Neutrophil (primary cell): ENCODE measurements around the gene MLX.
A peak's percentile ranks its signal among the peaks of the same experiment; 100 is the strongest.
"Not testable (repeated sequence)": the region's sequence is repeated elsewhere in the genome, so short reads cannot be mapped to it uniquely, and the experiment has no call there.

Experiments
- H3K27ac ChIP-seq: fragments of 200-600 bp; sonication (generic); 2 replicates; pipeline ENCODE4 v1.5.1; 2016; ENCODE audit warnings: mild to moderate bottlenecking, moderate library complexity
- H3K27me3 ChIP-seq: fragments of 200-600 bp; sonication (generic); 2 replicates; pipeline ENCODE4 v1.6.0; 2016; ENCODE audit warnings: mild to moderate bottlenecking
- H3K36me3 ChIP-seq: fragments of 200-600 bp; sonication (generic); 2 replicates; pipeline ENCODE4 v1.5.1; 2017
- H3K4me1 ChIP-seq, 2 experiments: fragments of 200-600 bp in 1 of 2; sonication (generic) in 1 of 2; 1 replicate in 1 of 2; 2 replicates in 1 of 2; pipeline versions ENCODE4 v1.5.1 to v1.6.1; 2013 to 2016; ENCODE audit warnings: low read depth in 1 of 2, low read length in 1 of 2, mild to moderate bottlenecking in 1 of 2, moderate library complexity in 1 of 2; ENCODE audit not compliant: control insufficient read depth in 1 of 2, insufficient read depth in 1 of 2
- H3K4me3 ChIP-seq, 2 experiments: fragments of 200-600 bp in 1 of 2; sonication (generic) in 1 of 2; 1 replicate in 1 of 2; 2 replicates in 1 of 2; pipeline ENCODE4 v1.5.1; 2013 to 2016; ENCODE audit warnings: low read depth in 1 of 2, low read length in 1 of 2, mild to moderate bottlenecking in 1 of 2, moderate library complexity in 1 of 2
- H3K9me3 ChIP-seq: fragments of 200-600 bp; sonication (generic); 2 replicates; pipeline ENCODE4 v1.5.1; 2016
- TF ChIP-seq, protein P1 (sequence below): fragments of 200-600 bp; sonication (generic); IDR thresholded peaks from 2 replicates; pipeline ENCODE4 v1.5.1; 2016; ENCODE audit warnings: antibody characterized with exemption

The MLX gene

DNA sequence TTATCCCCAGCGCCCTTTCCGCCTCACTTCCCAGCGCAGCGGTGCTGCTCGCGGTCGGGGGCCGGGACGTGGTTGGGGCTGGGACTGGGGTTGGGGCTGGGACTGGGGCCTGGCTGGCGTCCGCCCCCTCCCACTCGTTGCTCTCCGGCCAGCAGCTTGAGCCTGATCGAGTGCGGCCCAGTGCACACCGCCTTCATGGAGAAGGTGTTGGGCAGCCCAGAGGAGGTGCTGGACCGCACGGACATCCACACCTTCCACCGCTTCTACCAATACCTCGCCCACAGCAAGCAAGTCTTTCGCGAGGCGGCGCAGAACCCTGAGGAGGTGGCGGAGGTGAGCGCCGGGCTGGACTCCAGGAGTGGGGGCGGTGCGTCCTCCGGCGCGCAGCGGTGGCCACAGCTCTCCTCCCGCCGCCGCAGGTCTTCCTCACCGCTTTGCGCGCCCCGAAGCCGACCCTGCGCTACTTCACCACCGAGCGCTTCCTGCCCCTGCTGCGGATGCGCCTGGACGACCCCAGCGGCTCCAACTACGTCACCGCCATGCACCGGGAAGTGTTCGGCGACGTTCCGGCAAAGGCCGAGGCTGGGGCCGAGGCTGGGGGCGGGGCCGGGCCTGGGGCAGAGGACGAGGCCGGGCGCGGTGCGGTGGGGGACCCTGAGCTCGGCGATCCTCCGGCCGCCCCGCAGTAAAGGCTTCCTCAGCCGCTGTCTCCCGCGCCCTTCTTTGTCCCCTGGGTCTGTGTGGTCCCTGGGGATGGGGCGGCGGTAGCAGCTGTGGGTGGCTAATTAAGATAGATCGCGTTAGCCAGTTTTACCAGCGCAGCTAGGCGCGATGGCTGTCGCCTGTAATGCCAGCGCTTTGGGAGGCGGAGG is 12.4 kb upstream of the MLX start:
- H3K4me1 ChIP-seq, result peaks cover 14 to 15% of the 10 kb centered on the region in 2 experiments

DNA sequence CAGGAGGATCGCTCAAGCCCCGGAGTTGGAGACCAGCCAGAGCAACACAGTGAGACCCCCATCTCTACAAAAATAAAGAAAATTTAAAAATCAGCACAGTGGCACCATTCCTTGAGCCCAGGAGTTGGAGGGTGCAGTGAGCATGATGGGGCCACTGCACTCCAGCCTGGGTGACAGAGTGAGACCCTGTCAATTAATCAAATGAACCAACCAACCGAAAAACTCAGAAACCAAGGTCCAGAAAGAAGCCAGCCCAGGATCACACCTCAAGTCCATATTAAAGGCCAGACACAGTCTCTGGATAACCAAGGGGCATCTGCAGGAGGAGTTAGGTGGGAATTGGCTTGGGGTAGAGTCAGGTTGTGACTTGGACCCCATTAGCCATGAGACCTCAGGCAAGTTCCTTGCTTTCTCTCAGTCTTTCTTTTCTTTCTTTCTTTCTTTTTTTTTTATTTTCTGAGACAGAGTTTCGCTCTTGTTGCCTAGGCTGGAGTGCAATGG is 11.7 kb upstream of the MLX start:
- Histone ChIP-seq H3K27me3 (no peaks in the 10 kb centered on the region), H3K4me3 (peak overlapping the region; percentile 77 to 83), H3K9me3 (no peaks in the 10 kb centered on the region), H3K36me3 (no peaks in the 10 kb centered on the region), H3K4me1 (peaks cover 14 to 15% of the 10 kb centered on the region in 2 experiments), H3K27ac (peak overlapping the region; percentile 84)
- TF ChIP-seq, protein P1, sequence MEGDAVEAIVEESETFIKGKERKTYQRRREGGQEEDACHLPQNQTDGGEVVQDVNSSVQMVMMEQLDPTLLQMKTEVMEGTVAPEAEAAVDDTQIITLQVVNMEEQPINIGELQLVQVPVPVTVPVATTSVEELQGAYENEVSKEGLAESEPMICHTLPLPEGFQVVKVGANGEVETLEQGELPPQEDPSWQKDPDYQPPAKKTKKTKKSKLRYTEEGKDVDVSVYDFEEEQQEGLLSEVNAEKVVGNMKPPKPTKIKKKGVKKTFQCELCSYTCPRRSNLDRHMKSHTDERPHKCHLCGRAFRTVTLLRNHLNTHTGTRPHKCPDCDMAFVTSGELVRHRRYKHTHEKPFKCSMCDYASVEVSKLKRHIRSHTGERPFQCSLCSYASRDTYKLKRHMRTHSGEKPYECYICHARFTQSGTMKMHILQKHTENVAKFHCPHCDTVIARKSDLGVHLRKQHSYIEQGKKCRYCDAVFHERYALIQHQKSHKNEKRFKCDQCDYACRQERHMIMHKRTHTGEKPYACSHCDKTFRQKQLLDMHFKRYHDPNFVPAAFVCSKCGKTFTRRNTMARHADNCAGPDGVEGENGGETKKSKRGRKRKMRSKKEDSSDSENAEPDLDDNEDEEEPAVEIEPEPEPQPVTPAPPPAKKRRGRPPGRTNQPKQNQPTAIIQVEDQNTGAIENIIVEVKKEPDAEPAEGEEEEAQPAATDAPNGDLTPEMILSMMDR, result no peak

More for the DNA sequence above, 12.4 kb upstream of the MLX start:
- Histone ChIP-seq H3K27ac (peak overlapping the region; percentile 84), H3K9me3 (no peaks in the 10 kb centered on the region), H3K4me3 (peak overlapping the region; percentile 77 to 83), H3K36me3 (no peaks in the 10 kb centered on the region), H3K27me3 (no peaks in the 10 kb centered on the region)
- TF ChIP-seq, protein P1, result no peak

DNA sequence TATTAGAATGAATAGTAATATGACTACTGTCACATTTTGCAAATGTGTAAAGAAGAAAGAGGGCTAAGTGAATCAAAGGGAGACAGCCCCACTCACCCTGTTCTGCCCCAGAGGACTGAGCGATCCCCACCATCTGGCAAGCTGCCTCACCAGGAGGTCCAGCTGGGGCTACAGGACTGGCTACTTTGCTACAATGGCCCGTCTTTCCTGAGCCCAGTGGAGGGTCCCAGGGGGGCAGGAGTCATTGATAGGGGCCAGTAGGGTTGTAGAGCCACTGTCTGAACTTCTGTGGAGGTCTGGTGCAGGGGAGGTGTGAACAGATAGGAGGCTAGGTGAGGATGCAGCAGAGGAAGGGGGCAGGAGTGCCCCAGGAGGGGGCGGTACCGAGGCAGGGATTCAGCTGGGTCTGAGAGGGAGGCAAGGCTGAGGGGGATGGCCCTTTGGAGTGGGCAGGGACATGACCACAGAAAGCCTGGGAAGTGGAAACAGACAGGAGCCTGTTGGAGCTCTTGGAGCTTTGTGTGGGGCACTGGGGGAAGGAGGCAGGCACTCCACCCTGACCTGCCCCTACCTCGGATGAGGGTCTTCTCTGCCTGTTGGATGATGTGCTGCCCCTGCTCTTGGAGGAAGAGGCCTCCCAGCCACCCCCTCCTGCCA is 10.8 kb upstream of the MLX start:
- not testable (repeated sequence) for H3K27me3 ChIP-seq, H3K9me3 ChIP-seq, H3K4me3 ChIP-seq, H3K36me3 ChIP-seq, H3K27ac ChIP-seq
- H3K4me1 ChIP-seq, result peaks cover 14 to 15% of the 10 kb centered on the region in 2 experiments

DNA sequence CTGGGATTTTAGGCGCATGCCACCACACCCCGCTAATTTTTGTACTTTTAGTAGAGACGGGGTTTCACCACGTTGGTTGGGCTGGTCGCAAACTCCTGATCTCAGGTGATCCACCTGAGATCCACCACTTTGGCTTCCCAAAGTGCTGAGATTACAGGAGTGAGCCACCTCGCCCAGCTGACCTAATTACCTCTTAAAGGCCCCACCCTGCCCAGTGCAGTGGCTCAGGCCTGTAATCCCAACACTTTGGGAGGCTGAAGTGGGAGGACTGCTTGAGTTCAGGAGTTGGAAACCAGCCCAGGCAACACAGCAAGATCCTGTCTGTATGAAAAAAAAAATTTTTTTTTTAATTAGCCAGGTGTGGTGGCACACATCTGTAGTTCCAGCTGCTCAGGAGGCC is 7.8 kb upstream of the MLX start:
- Histone ChIP-seq H3K9me3 (no peaks in the 10 kb centered on the region), H3K4me1 (peaks cover 34 to 35% of the 10 kb centered on the region in 2 experiments), H3K27ac (no peak overlapping the region), H3K27me3 (no peaks in the 10 kb centered on the region), H3K4me3 (no peak overlapping the region), H3K36me3 (peaks cover 2% of the 10 kb centered on the region)
- TF ChIP-seq, protein P1, result no peak

DNA sequence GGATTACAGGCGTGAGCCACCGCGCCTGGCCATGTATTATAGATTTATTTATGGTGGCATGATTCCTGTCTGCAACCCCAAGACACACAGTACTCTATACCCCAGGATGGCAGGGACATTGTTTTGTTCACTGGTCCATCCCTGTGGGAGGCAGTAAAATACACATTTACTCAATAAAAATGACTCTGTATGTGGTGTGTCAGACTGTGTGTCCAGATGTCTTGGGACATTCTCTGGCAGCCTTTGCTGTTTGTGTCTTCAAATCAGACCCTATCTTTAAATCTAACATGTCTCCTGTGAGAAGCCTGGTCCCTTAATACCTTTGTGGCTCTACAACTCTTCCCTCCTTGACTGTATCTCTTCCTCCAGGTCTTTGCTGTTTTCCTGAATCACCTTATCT is 6.7 kb upstream of the MLX start:
- no peaks in the 10 kb centered on the region for H3K27me3 ChIP-seq
- H3K4me3 ChIP-seq, result no peak overlapping the region
- peaks cover 14% of the 10 kb centered on the region for H3K36me3 ChIP-seq
- H3K9me3 ChIP-seq, result no peaks in the 10 kb centered on the region
- no peak overlapping the region for H3K27ac ChIP-seq
- peaks cover 28 to 31% of the 10 kb centered on the region in 2 experiments for H3K4me1 ChIP-seq
- TF ChIP-seq, protein P1, result no peak
